Stomach (tissue), 9 donors: ENCODE data around the gene CIAO2B. TPM values are rescaled to one million over a fixed set of nuclear protein-coding genes. Genes with fewer than 3 reads are reported as not detected.

Experiments
- DNase-seq, 2 donors: peaks; one replicate each; pipeline versions ENCODE4 v3.0.0 to v3.0.0-alpha.2; 2013 to 2019
- H3K27ac ChIP-seq, 5 donors: fragments of 200-600 bp in 4 of 5; sonication (generic) in 4 of 5; one replicate each; pipeline ENCODE4 v1.5.1; 2013 to 2019; ENCODE audit warnings: mild to moderate bottlenecking in 1 of 5, moderate library complexity in 1 of 5
- H3K27me3 ChIP-seq, 3 donors: fragments of 200-600 bp; sonication (generic); one replicate each; pipeline ENCODE4 v1.5.1; 2017 to 2019; ENCODE audit warnings: mixed run types in 1 of 3
- H3K36me3 ChIP-seq, 4 donors: fragments of 200-600 bp; sonication (generic); 1 replicate in 3 of 4; 2 replicates in 1 of 4; pipeline ENCODE4 v1.5.1; 2016 to 2019
- H3K4me1 ChIP-seq, 4 donors: fragments of 200-600 bp; sonication (generic); one replicate each; pipeline ENCODE4 v1.5.1; 2016 to 2019
- H3K4me3 ChIP-seq, 4 donors: fragments of 200-600 bp; sonication (generic) in 3 of 4; one replicate each; pipeline ENCODE4 v1.5.1; 2016 to 2019; ENCODE audit warnings: mild to moderate bottlenecking in 1 of 4
- H3K9me3 ChIP-seq, 4 donors: fragments of 200-600 bp; sonication (generic); one replicate each; pipeline ENCODE4 v1.5.1; 2016 to 2019
- CTCF ChIP-seq, 7 experiments: fragments of 450-650 bp in 4 of 7; fragments of 200-600 bp in 3 of 7; sonication (generic) in 3 of 7; IDR thresholded peaks; one replicate each; pipeline ENCODE4 v1.5.1; 2016 to 2019; ENCODE audit warnings: antibody characterized with exemption in 7 of 7, control low read depth in 2 of 7, mild to moderate bottlenecking in 1 of 7
- EP300 ChIP-seq: sonication (generic); formaldehyde crosslinking; IDR thresholded peaks from one replicate; pipeline ENCODE4 v1.6.1; 2017; ENCODE audit warnings: antibody characterized with exemption
- POLR2A ChIP-seq, 4 donors: fragments of 450-650 bp; IDR thresholded peaks; one replicate each; pipeline ENCODE4 v1.6.1; 2016; ENCODE audit warnings: antibody characterized with exemption in 4 of 4, control low read depth in 2 of 4, mild to moderate bottlenecking in 1 of 4, moderate library complexity in 1 of 4
- POLR2AphosphoS5 ChIP-seq, 3 donors: sonication (generic); formaldehyde crosslinking; IDR thresholded peaks; one replicate each; pipeline ENCODE4 v1.6.1; 2016; ENCODE audit warnings: antibody characterized with exemption in 3 of 3
- WGBS, 5 donors: extraction: QIAGEN DNeasy Blood & Tissue Kit in 3 of 5; methylation state at CpG; one replicate each; pipeline versions ENCODE4 v1.1.5 to v1.1.7; 2013 to 2018; 5-methylcytosine and 5-hydroxymethylcytosine counted together
- intact Hi-C: fragments of 100-400 bp; cut with DNase I; formaldehyde crosslinking; loops from one replicate; pipeline ENCODE4 v1.15.1; 2023; ENCODE audit warnings: low total_unique reads
- polyA plus RNA-seq, 3 donors: library from polyadenylated mRNA; stranded (reverse); fragments of 200-250 nt; gene quantifications; one replicate each; pipeline ENCODE4 v1.2.3, GENCODE V29; 2013
- total RNA-seq, 5 donors: library from RNA; depleted of rRNA; stranded (reverse); fragments of >200 nt; gene quantifications; one replicate each; pipeline versions ENCODE4 v1.1.0 to v1.2.3, GENCODE V29; 2014 to 2016
- donor health status: healthy with polysubstance abuse.
- donor health status: Bipolar disorder and iron deficiency.
- donor health status: healthy.

CIAO2B gene
- total and polyA plus RNA-seq, 8 donors: 4.3 to 176 (median 76.1) TPM

DNA sequence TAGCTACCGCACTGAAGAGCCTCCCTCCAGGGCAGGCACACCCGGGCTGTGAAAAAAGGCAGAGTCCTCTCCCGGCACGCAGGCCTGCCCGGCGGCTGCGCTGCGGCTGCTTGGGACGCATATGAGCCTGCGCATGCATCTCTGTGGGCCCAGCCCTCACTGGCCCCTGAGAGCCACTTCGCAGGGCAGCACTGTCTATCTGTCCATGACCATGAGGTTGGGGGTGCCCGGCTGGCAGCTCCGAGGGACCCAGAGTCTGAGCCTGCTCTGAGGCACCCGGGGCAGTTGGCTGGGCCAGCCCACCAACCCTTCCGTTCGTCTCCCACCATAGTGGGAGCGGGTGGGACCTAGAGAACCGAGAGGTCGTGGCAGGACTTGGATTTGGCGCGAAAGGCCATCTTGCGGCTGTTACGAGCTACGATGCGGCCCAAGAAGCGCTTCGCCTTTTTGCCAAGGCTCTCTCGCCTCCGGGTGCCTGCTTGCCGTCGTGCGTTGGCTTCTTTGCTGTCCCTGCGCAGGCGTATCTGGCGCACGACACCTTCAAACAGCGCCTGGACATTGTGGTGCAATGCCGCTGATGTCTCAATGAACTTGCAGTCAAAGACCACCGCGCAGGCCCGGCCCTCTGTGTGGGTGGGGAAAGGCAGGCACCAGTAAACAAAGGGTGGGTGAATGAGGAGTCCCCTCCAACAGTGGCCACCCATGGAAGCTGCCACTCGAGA, 12.3 kb downstream of the CIAO2B start:
- Histone ChIP-seq H3K36me3 (peaks cover 0 to 8% (median 0%) of the 10 kb centered on the region in 4 donors), H3K27ac (peak overlapping the region in 3 of 5 donors; percentile 2 to 82 (median 51)), H3K4me3 (no peak overlapping the region), H3K4me1 (peaks cover 13 to 78% (median 46%) of the 10 kb centered on the region in 4 donors), H3K27me3 (peaks cover 0 to 52% (median 24%) of the 10 kb centered on the region in 3 donors), H3K9me3 (no peaks in the 10 kb centered on the region)
- WGBS, 5 donors: 71 to 78% (median 75%) methylated on average over 32 to 42 of the region's 42 CpGs
- no peak for DNase-seq
- intact Hi-C loops: no loop called here
- no peak for TF ChIP-seq POLR2A (IDR thresholded peaks at IDR 0.05)
- no peak for TF ChIP-seq CTCF (IDR thresholded peaks at IDR 0.05)
- TF ChIP-seq EP300: no peak
- TF ChIP-seq POLR2AphosphoS5 (IDR thresholded peaks at IDR 0.05): no peak

DNA sequence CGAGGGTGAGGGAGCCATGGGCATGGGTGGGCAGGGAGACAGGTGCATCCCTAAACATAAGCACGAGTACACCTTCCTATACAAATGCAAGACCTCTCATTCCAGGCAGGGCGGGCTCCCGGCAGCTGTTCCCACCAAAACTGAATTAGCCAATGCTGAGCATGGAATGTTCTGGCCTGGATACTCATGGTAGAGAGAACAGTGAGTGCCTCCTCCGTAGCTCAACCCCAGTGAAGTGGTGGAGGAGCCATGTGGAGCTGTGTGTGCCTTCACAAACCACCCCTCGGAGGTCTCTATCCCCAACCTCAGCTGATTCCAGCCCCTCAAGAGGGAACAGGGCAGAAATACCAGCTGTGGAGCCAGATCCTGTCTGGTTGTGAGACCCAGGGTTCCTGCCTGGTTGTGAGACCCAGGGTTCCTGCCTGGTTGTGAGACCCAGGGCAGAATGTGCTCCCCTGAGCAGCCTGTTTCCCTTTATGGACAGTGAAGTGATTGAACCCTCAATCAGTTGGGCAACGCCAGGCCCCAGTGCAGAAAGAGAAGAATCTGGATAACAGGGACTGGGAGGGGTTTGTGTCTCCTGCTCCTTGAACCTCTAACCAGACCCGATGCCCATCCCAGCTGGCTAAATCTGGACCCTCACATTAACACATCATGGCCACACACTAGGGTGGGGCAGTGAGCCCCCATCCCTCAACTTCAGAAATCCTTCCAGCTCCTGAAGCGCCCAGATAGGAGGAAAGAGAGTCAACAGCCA, 13.1 kb downstream of the CIAO2B start:
- Histone ChIP-seq H3K4me3 (no peak overlapping the region), H3K9me3 (no peaks in the 10 kb centered on the region), H3K27ac (peak overlapping the region in 2 of 5 donors; percentile 2 to 51), H3K36me3 (peaks cover 0 to 8% (median 0%) of the 10 kb centered on the region in 4 donors), H3K4me1 (peaks cover 13 to 70% (median 43%) of the 10 kb centered on the region in 4 donors), H3K27me3 (peaks cover 0 to 49% (median 24%) of the 10 kb centered on the region in 3 donors)
- 59 to 77% (median 77%) methylated on average over 8 to 9 of the region's 9 CpGs for WGBS, 5 donors
- TF ChIP-seq EP300 (no peak), CTCF (IDR thresholded peaks at IDR 0.05) (no peak), POLR2AphosphoS5 (IDR thresholded peaks at IDR 0.05) (no peak), POLR2A (IDR thresholded peaks at IDR 0.05) (no peak)
- intact Hi-C loops: no loop called here
- DNase-seq: no peak

GRCh38 chr16:66920299-66920590, 14.0 kb downstream of the CIAO2B start:
- H3K36me3 ChIP-seq: peaks cover 0 to 8% (median 0%) of the 10 kb centered on the region in 4 donors
- peaks cover 0 to 41% (median 16%) of the 10 kb centered on the region in 3 donors for H3K27me3 ChIP-seq
- H3K27ac ChIP-seq: no peak overlapping the region
- no peaks in the 10 kb centered on the region for H3K9me3 ChIP-seq
- intact Hi-C loops: no loop called here
- TF ChIP-seq POLR2A (IDR thresholded peaks at IDR 0.05): no peak
- TF ChIP-seq EP300: no peak
- TF ChIP-seq CTCF (IDR thresholded peaks at IDR 0.05): no peak
- no peak for TF ChIP-seq POLR2AphosphoS5 (IDR thresholded peaks at IDR 0.05)
- DNase-seq: no peak
- H3K4me3 ChIP-seq: no peak overlapping the region
- peaks cover 6 to 61% (median 34%) of the 10 kb centered on the region in 4 donors for H3K4me1 ChIP-seq
- WGBS, 5 donors: 42 to 83% (median 67%) methylated on average over 2 of the region's 2 CpGs

DNA sequence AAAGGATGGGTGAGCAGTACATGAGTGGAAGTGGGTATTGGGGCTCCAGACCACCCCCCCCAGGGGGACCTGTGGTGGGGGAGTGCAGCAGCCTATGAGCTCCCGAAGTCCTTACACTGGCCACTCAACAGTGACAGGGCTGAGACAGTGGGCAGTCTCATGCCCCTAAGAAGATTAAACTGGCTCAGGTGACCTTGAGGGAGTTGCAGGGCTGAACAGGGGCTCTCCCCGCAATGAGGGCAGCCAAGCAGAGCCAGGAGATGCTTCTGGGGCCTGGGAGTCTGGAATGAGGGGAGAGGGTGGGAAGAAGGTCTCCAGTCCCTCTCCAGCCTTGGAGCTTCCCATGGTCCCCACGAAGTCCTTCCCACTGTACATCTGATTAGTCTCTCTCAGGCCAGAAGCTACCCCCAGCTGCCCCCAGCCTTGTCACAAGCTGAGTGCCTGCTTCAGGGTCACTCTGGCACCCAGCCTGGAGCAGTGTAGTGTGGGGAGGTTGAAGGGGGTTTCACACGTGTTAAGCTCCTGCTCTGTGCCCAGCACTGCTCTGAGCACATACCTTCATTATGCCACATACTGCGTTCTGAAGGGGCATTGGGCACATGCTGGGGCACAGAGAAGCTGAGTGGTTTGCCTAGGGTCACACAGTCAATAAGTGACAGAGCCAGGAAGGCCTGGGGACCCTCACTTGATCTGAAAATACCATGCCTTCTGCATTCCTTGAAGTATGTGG, 14.5 kb downstream of the CIAO2B start:
- 69 to 83% (median 77%) methylated on average over 3 to 5 of the region's 5 CpGs for WGBS, 5 donors
- Histone ChIP-seq H3K27me3 (peaks cover 0 to 35% (median 11%) of the 10 kb centered on the region in 3 donors), H3K36me3 (peaks cover 0 to 8% (median 0%) of the 10 kb centered on the region in 4 donors), H3K4me1 (peaks cover 1 to 56% (median 29%) of the 10 kb centered on the region in 4 donors), H3K27ac (no peak overlapping the region), H3K4me3 (no peak overlapping the region), H3K9me3 (no peaks in the 10 kb centered on the region)
- intact Hi-C loops: no loop called here
- no peak for DNase-seq
- TF ChIP-seq EP300 (no peak), POLR2AphosphoS5 (IDR thresholded peaks at IDR 0.05) (no peak), CTCF (IDR thresholded peaks at IDR 0.05) (no peak), POLR2A (IDR thresholded peaks at IDR 0.05) (no peak)
